ENCODE results near the gene OR13C9.

Gene OR13C9

GRCh38 chr9:104618104-104618503 is at the start of gene OR13C9:
Gene OR13C9, minus strand, starts transcription at chr9:104618204. Its CDS starts 0 bp downstream, at chr9:104618204.
- TF ChIP-seq, protein P1, sequence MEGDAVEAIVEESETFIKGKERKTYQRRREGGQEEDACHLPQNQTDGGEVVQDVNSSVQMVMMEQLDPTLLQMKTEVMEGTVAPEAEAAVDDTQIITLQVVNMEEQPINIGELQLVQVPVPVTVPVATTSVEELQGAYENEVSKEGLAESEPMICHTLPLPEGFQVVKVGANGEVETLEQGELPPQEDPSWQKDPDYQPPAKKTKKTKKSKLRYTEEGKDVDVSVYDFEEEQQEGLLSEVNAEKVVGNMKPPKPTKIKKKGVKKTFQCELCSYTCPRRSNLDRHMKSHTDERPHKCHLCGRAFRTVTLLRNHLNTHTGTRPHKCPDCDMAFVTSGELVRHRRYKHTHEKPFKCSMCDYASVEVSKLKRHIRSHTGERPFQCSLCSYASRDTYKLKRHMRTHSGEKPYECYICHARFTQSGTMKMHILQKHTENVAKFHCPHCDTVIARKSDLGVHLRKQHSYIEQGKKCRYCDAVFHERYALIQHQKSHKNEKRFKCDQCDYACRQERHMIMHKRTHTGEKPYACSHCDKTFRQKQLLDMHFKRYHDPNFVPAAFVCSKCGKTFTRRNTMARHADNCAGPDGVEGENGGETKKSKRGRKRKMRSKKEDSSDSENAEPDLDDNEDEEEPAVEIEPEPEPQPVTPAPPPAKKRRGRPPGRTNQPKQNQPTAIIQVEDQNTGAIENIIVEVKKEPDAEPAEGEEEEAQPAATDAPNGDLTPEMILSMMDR (IDR thresholded peaks at IDR 0.05), result no peak

GRCh38 chr9:104658496-104659195 is 40.6 kb upstream of the OR13C9 start:
- TF ChIP-seq, protein P1 (IDR thresholded peaks at IDR 0.05), result no peak

DNA sequence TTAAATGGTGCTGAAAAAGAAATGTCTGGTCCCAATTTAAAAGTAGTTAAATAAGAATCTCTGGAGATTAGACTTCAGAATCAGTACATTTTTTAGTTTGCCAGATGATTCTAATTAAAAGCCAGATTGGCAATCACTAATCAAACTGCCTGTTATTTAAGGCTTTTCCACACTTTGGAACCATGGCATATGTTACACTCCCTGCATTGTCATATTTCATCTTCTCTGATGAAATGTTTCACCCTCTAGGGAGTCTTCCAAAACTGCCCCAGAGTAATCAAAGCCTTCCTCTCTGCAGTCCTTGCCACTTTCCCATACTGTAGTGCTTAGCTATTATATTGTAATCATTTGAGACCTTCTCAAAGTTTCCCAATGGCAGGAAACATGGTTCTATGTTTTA is 17.5 kb upstream of the OR13C9 start:
- TF ChIP-seq, protein P1 (IDR thresholded peaks at IDR 0.05), result no peak

DNA sequence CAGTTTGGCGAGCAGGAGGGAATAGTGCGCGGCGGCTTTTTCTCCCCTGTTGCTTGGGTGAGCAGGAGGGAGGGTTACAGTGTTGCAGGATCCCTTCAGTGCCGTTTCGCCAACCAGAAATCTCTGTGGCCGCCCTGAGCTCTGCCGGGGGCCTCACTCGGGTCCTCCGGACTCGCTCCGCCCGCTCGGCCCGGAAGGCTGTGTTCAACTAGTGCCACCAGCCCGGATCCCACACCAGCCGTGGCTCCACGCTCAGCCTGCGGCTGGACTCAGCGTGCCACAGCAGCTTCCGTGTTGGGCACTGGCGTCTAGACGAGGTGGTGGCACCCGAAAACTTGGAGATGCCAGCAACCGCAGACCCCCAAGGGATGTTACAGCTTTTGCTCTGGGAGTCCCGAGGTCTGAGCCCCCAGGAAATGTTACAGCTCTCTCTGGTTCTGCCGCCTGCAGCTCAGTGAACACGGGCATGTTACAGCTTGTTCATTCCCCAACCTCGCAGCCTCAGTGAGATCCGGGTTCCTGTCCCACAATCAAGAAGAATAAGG is 16.0 kb upstream of the OR13C9 start:
- TF ChIP-seq, protein P1 (IDR thresholded peaks at IDR 0.05), result no peak

GRCh38 chr9:104617418-104617817 is 586 bp downstream of the OR13C9 start:
- TF ChIP-seq, protein P1 (IDR thresholded peaks at IDR 0.05), result no peak

DNA sequence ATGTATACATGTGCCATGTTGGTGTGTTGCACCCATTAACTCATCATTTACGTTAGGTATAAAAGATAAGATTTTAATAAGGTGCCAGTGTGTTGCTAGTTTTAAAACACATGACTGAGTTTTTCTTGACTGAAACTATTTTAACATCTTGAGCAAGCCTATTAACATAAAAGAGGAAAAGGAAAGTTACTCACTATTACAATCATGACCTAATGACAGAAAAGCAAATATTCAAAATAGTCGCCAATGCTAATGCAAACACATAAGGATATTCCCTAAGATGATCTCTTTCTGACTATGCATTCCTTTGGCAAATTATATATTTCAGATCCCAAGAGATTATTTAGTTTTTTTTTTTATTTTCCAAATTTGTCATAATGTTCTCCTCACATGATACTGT is 6.8 kb downstream of the OR13C9 start:
- TF ChIP-seq, protein P1 (IDR thresholded peaks at IDR 0.05), result no peak

GRCh38 chr9:104608336-104608735 is 9.7 kb downstream of the OR13C9 start:
- TF ChIP-seq, protein P1 (IDR thresholded peaks at IDR 0.05), result peak; percentile 61
